Measurements from ENCODE around the gene KIF25.

Gene KIF25

DNA sequence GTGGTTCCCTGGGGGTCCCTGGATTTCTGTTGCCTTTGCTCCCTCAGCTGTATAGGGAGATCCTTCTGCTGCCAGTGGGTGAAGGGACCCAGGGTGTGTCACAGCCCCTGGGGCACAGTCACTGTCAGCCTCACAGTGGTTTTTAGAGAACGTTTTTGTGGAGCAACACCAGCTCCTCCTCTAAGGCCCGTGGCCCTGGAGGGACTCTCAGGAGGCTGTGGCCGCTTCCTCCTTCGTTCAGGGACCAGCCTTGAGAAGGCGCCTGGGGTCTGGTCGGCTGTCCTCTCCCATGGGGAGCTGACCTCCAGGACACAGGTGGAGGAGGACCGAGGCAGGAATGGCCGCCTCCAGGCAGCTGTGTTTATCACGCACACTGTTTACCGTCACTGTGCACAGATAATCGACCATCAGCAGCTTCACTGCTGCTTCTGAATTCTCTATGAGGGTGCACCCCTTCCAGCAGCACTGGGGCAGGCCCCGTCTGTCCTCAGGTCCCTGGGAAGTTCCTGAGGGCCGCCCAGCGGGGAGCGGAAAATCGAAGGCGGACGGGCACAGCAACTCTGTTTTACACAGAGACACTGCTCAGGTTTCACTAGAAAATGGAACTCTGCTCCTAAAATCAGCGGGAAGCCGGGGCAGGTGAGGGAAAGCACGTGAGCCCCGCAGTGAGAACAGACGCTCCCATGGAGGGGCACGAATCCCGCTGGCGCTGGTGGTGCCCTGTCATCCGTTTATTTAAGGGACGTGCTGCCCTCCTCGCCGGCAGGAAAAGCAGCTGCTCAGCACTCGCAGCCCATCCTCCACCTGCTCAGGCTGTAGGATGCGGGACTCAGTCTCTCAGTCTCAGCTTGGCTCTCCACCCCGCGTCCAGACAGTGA is 92.0 kb downstream of the KIF25 start:
- H3K4me3 ChIP-seq (ENCODE audit: low read depth in 1 of 2, low read length in 2 of 2), result no peak overlapping the region
- no peaks in the 10 kb centered on the region for H3K9me3 ChIP-seq (ENCODE audit: control insufficient read depth in 1 of 2, low read length in 2 of 2)
- H3K4me1 ChIP-seq (ENCODE audit: control insufficient read depth in 1 of 2, insufficient read depth in 2 of 2, low read length in 2 of 2), result peaks cover 0 to 18% of the 10 kb centered on the region in 2 donors
- H3K36me3 ChIP-seq (ENCODE audit: control insufficient read depth in 1 of 2, insufficient read depth in 2 of 2, low read length in 2 of 2), result no peaks in the 10 kb centered on the region
- H3K27me3 ChIP-seq (ENCODE audit: low read depth, low read length), result no peaks in the 10 kb centered on the region
- H3K27ac ChIP-seq (ENCODE audit: low read length), result no peak overlapping the region

DNA sequence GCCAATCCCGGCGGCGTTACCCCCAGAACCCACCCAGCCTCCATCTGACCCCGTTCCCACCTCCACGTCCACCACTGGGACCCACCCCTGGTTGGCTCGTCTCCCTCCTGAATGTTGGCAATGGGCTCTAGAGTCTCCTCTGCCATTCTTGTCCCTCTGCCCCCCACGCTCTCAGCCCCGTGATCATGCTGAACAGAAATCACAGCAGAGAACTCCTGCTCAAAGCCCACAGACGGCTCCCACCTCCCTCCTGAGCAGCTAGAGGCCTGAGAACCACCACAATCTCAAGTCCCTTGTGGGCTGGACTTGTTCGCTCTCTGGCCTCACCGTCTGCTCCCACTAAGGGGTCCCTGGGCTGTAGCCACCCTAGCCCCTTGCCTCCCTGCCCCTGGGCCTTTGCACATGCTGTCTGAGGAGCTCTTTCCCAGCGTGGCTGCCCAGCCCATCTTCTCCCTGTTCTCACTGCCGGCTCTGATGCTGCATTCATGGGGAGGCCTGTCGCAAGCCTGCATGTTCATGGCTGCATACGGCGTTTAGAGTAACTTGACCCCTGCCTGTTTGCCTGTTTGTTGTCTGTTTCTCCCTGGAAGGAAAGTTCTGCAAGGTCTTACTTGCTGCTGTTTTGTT is 92.7 kb downstream of the KIF25 start:
- Histone ChIP-seq H3K36me3 (ENCODE audit: control insufficient read depth in 1 of 2, insufficient read depth in 2 of 2, low read length in 2 of 2) (no peaks in the 10 kb centered on the region), H3K4me3 (ENCODE audit: low read depth in 1 of 2, low read length in 2 of 2) (no peak overlapping the region), H3K27me3 (ENCODE audit: low read depth, low read length) (no peaks in the 10 kb centered on the region), H3K9me3 (ENCODE audit: control insufficient read depth in 1 of 2, low read length in 2 of 2) (no peaks in the 10 kb centered on the region), H3K4me1 (ENCODE audit: control insufficient read depth in 1 of 2, insufficient read depth in 2 of 2, low read length in 2 of 2) (peaks cover 0 to 18% of the 10 kb centered on the region in 2 donors), H3K27ac (ENCODE audit: low read length) (no peak overlapping the region)

DNA sequence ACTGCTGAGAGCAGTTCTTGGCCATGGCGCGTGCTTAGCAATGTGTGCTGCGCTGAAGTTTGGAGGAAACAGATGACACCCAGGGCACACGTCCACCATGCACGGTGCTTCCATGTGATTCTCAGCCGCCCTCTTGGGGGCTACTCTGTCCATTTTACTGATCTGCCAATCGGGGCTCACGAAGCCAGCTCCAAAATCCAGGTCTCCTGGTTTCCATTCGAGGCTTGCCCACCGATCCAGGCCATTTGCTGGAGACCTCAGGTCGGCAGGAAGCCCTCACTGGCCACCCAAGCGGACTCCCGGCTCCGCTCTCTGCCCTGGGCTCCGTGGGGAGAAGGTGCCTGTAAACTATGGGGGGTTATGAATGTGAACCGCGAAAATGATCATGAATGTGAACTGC is 93.2 kb downstream of the KIF25 start:
- H3K27me3 ChIP-seq (ENCODE audit: low read depth, low read length), result no peaks in the 10 kb centered on the region
- H3K27ac ChIP-seq (ENCODE audit: low read length), result no peak overlapping the region
- no peaks in the 10 kb centered on the region for H3K36me3 ChIP-seq (ENCODE audit: control insufficient read depth in 1 of 2, insufficient read depth in 2 of 2, low read length in 2 of 2)
- H3K9me3 ChIP-seq (ENCODE audit: control insufficient read depth in 1 of 2, low read length in 2 of 2), result no peaks in the 10 kb centered on the region
- no peak overlapping the region for H3K4me3 ChIP-seq (ENCODE audit: low read depth in 1 of 2, low read length in 2 of 2)
- H3K4me1 ChIP-seq (ENCODE audit: control insufficient read depth in 1 of 2, insufficient read depth in 2 of 2, low read length in 2 of 2), result peaks cover 0 to 18% of the 10 kb centered on the region in 2 donors

DNA sequence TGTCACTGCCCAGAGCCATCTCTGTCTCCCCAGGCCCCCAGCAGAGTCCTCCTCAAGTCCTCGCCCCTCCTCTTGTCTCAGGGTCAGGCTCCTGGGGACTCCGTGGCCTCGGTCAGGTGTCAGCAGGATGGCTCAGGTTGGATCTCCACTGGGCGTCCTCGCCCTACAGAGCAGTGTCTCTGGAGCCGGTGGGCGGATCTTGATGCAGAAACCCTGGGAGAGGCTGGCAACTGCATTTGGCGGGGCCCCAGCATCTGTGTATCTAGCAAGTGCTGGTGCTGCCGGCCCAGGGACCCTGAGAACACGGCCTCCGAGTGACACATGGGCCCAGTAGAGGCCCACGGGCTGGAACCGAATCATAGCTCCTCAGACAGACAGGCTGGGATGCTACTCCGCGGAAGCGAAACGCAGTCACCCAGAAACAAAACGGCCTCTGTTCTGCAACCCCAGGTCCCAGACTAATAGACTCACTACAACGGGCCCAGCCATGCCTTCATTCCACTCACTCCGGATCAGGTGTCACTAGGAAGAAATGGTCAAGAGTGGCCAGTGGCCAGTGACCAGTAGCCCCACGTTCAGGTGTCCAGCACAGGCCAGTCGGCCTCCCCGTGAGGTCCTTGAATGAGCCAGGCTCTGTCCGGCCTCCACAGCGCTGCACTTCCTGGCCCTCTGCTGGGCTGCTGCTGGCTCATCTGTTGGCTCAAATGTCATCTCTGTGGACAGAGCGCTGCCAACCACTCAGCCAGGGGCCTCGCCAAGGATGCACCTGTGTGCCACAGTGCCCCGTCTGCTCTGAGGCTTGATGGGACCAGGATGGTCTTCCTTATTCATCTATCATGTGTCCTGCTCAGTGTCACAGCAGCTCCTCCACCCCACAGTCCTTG is 94.2 kb downstream of the KIF25 start:
- no peak overlapping the region for H3K4me3 ChIP-seq (ENCODE audit: low read depth in 1 of 2, low read length in 2 of 2)
- H3K27me3 ChIP-seq (ENCODE audit: low read depth, low read length), result no peaks in the 10 kb centered on the region
- peaks cover 0 to 18% of the 10 kb centered on the region in 2 donors for H3K4me1 ChIP-seq (ENCODE audit: control insufficient read depth in 1 of 2, insufficient read depth in 2 of 2, low read length in 2 of 2)
- H3K9me3 ChIP-seq (ENCODE audit: control insufficient read depth in 1 of 2, low read length in 2 of 2), result no peaks in the 10 kb centered on the region
- H3K27ac ChIP-seq (ENCODE audit: low read length), result no peak overlapping the region
- no peaks in the 10 kb centered on the region for H3K36me3 ChIP-seq (ENCODE audit: control insufficient read depth in 1 of 2, insufficient read depth in 2 of 2, low read length in 2 of 2)

DNA sequence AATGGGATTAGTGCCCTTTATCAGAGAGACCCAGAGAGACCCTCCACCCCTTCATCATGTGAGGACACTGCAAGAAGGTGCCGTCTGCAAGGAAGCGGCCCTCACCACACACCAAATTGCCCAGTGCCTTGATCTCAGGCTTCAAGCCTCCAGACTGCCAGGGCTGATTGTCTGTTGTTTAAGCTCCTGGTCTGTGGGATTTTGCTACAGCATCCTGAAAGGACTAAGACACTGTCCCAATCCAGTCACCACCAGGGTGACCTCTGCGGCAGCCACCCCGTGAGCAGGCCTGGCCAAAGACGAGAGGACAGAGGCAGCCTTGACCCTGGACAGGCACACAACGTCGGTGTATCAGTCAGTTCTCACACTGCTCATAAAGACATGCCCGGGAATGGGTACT is 95.1 kb downstream of the KIF25 start:
- Histone ChIP-seq H3K36me3 (ENCODE audit: control insufficient read depth in 1 of 2, insufficient read depth in 2 of 2, low read length in 2 of 2) (no peaks in the 10 kb centered on the region), H3K27me3 (ENCODE audit: low read depth, low read length) (no peaks in the 10 kb centered on the region), H3K4me3 (ENCODE audit: low read depth in 1 of 2, low read length in 2 of 2) (no peak overlapping the region), H3K4me1 (ENCODE audit: control insufficient read depth in 1 of 2, insufficient read depth in 2 of 2, low read length in 2 of 2) (peaks cover 0 to 15% of the 10 kb centered on the region in 2 donors), H3K27ac (ENCODE audit: low read length) (no peak overlapping the region), H3K9me3 (ENCODE audit: control insufficient read depth in 1 of 2, low read length in 2 of 2) (no peaks in the 10 kb centered on the region)

DNA sequence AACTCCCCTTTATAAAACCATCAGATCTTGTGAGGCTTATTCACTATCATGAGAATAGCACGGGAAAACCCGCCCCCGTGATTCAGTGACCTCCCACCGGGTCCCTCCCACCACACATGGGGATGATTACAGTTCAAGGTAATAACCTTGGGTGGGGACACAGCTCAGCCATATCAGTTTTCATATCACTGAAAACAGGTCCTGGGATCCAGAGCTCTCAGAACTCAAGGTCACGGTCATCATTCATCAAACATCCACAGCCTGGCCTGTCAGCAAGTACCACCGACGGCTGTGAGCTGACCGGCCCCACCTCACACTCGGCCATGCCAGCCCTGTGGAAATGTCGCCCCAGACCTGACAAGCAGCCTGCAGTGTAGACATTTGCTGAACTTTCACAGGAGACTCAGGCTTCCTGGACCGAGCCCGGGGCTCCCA is 95.6 kb downstream of the KIF25 start:
- Histone ChIP-seq H3K27ac (ENCODE audit: low read length) (no peak overlapping the region), H3K27me3 (ENCODE audit: low read depth, low read length) (no peaks in the 10 kb centered on the region), H3K4me3 (ENCODE audit: low read depth in 1 of 2, low read length in 2 of 2) (no peak overlapping the region), H3K4me1 (ENCODE audit: control insufficient read depth in 1 of 2, insufficient read depth in 2 of 2, low read length in 2 of 2) (peaks cover 0 to 10% of the 10 kb centered on the region in 2 donors), H3K9me3 (ENCODE audit: control insufficient read depth in 1 of 2, low read length in 2 of 2) (no peaks in the 10 kb centered on the region), H3K36me3 (ENCODE audit: control insufficient read depth in 1 of 2, insufficient read depth in 2 of 2, low read length in 2 of 2) (no peaks in the 10 kb centered on the region)

DNA sequence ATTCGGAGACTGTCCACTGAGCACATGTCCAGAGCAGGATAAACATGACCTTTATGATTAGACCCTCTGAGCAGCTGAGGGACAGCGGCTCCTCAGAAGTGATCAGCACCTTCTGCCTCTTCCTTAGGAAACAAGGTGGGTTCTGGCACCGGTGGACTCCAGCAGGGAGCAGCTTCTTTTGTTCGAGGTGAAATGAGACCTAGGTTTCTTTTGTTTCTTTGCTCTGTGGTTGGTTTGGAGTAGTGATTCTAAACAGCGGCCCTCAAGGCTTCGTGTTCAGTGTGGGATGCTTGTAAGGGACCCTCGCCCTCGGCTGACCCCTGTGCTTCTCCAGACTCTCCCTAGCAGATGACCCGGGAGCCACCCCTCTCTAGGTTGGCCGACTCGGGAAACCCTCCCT is 96.2 kb downstream of the KIF25 start:
- Histone ChIP-seq H3K4me1 (ENCODE audit: control insufficient read depth in 1 of 2, insufficient read depth in 2 of 2, low read length in 2 of 2) (peaks cover 0 to 4% of the 10 kb centered on the region in 2 donors), H3K27me3 (ENCODE audit: low read depth, low read length) (no peaks in the 10 kb centered on the region), H3K4me3 (ENCODE audit: low read depth in 1 of 2, low read length in 2 of 2) (no peak overlapping the region), H3K9me3 (ENCODE audit: control insufficient read depth in 1 of 2, low read length in 2 of 2) (no peaks in the 10 kb centered on the region), H3K27ac (ENCODE audit: low read length) (no peak overlapping the region), H3K36me3 (ENCODE audit: control insufficient read depth in 1 of 2, insufficient read depth in 2 of 2, low read length in 2 of 2) (no peaks in the 10 kb centered on the region)
